Activated T-cell treated with anti-CD3 and anti-CD28 coated beads for 1 hour (primary cell): ENCODE measurements around the gene CYP1B1.
"Not testable (repeated sequence)": the region's sequence is repeated elsewhere in the genome, so short reads cannot be mapped to it uniquely, and the experiment has no call there.

Experiments
- DNase-seq: peaks from one replicate; pipeline ENCODE4 v3.0.0-alpha.2; 2020; ENCODE audit warnings: low read depth

Gene CYP1B1

GRCh38 chr2:38098421-38099098 is 22.6 kb upstream of the CYP1B1 start:
- no peak for DNase-seq

DNA sequence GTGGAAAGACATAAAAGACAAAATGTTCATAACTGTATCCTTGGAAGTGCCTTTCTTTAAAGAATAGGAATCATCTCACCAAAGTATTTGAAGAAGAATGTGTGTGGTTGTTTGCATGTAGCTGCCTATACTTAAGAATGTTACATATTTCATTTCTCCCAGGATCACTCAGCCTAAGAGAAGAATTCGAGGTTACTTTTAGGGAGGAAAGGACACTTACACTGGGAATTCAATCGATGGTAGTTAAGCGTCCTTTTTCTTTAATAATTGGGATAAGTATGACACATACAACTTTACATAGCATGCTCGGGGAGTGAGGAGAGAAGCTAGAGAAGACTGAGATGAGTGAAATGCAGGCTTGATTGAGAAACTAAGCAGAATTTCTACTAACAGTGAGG is 22.0 kb upstream of the CYP1B1 start:
- DNase-seq = no peak

DNA sequence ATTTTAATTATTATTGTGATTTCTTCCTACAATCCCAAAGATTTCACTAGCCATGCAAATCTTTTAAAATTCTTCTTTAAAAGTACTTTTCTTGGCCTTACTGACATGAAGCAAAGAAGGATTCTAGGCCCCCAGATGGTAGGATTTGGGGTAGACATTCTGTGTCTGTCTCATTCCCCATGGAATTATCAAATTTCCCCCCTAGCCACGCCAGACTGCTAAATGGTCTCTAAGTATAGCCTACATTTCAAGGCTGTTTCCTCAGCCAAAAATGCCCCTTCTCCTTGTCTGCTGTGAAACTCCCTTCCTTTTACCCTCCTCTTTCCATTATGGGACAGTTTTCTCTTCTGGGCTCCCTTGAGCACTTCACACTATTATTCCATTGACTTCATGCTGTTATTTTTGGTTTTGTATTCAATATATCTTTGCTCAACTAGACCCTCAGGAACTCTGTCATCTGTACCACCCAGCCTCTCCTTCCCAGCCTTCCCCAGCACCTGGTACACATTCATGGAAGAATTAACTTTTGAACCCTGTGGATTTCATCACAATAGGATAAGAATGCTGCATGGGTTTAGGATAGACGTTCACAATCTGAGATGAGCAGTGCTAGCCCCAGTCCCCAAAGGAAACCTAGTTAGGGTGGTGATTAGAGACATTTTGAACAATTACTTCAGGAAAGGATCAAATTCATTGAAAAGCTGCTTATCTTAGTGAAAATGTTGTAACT is 21.5 kb upstream of the CYP1B1 start:
- DNase-seq = no peak

- DNase-seq = no peak
These were observed 20.3 kb upstream of the CYP1B1 start for GRCh38 chr2:38095996-38096861.

DNA sequence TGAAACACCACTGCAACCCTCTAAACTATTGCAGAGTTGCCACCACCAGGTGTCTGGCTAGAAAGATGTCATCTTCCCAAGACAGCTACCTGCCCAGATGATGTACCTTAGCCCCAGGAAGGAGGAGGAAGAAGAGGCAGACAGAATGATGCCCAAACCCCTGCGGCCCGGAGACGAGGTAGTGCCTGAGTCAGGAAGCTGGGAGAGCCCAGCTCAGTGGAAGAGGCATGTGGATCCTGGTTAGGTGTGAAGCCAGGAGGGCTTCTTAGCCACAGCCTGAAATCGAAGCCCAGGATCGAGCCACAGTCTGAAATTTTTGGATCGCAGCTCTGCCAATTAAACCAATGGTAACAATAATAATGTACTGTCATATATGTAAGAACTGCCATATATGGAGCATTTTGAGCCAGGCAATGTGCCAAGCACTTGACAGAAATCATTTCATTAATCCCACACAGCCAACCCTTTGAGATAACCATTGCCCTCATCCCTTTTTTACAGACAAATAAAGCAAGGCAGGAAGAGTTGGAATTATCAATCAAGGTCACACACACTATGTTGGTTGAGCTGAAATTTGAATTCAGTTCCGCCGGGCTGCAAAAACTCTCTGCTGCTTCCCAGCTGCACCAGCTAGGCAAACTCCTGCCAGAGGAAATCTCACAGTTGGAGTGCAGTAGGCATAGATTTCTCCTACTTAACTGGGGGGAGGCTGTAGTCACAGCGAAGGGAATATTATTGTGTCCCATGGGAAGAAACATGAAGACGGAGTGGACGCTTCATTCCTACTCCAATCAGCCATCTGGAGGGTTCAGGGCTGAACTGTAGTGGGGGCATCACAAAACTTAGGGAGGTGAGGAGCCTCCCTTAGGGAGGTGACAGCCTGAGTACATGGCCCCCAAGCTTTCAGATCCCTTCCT is 19.4 kb upstream of the CYP1B1 start:
- DNase-seq = no peak

DNA sequence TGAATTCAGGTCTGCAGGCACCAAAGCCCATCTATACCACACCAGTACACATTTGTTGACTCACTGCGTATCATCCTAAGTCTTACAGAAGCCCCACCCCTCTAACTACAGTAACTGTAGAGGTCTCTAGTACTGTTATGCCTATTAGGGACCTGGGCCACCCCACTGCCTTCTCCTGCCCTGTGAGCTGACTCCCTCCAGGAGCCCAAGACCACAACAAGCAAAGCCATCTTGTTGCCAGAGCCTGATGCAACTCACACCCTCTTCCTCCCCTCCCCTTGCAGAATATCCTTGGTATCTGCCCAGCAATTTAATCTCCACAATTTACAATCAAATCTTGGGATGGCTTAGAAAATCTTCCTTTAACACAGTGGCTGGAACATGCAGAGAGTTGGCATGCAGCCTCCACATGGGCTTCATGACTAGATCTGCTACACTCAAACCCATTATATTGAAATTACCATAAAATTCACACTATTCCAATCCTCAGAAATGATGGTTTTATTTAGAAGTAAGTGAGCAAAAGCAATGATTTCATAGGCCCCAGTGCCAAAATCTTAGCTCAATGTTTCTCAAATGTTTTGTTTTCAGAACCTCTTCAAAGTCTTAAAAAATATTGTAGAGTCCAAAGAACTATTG is 17.7 kb upstream of the CYP1B1 start:
- DNase-seq = no peak

GRCh38 chr2:38092196-38092902 is 16.4 kb upstream of the CYP1B1 start:
- no peak for DNase-seq

GRCh38 chr2:38091760-38092159 is 15.8 kb upstream of the CYP1B1 start:
- DNase-seq = no peak

- DNase-seq = no peak
These were observed 15.0 kb upstream of the CYP1B1 start for GRCh38 chr2:38090928-38091327.

GRCh38 chr2:38090212-38090611 is 14.3 kb upstream of the CYP1B1 start:
- DNase-seq = not testable (repeated sequence)

- not testable (repeated sequence) for DNase-seq
These were observed 10.2 kb upstream of the CYP1B1 start for GRCh38 chr2:38085998-38086698.

- not testable (repeated sequence) for DNase-seq
These were observed 8.6 kb upstream of the CYP1B1 start for GRCh38 chr2:38084556-38084955.

- not testable (repeated sequence) for DNase-seq
These were observed 6.8 kb upstream of the CYP1B1 start for GRCh38 chr2:38082727-38083126.

DNA sequence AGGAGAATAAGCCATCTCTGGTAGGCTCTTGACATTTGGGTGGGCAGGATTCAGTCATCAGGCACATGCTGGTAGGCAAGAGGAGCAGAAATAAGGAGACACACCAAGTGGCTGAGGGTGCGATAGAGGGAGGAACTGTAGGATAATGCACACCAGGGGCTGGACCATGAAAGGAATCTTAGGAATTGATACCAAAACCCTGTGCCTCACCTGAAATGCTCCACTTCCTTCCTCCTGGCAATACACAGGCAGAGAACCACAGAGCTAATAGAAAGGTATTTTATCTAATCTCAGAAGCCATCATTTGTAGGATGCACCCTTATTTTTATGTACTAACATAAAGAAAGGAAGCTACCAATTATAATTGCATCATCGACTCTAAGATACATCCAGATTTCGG is 4.4 kb upstream of the CYP1B1 start:
- DNase-seq = no peak

DNA sequence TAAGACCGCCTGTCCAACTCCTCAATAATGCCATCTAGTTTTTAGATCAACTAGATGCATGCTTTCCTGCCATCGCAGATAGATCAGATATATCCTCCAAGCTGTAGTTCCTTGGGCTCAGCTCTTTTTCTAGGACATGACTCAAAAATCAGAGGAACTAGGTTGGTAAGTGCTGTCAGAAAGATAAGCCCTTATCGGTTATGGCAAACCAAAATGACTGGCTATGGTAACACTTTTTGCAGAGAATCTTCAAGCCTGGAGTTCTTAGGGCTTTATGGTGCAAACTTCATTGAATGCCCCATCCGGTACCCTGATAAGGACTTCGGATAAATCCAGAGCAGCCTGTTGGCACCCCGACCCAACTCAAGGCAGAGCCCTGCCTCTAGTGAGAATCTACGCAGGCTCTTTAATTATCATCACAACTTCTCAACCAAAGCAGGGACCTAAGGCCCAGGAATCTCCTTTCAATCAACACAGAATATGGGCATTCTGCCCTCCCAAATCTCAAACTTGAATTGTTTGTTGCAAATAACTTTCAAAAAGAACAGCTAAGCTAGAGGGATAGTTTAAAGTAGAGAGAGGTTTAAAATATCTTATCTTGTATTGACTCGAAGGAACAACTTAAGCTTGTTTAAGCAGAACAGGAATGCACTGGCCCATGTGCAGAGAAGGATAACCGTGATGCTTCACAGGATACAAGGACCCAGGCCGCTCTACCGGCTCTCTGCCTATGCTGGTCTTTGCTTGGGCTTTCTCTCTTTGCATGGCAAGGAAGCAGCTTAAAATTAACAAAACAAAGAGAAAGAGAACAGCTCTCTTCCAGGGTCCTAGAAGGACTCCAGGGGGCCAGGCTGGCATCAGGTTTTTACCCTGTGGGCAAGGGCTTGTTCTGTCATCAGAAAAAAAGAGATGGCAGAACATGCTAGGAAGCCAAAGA is 3.4 kb upstream of the CYP1B1 start:
- DNase-seq = no peak

GRCh38 chr2:38077431-38077769 is 1.4 kb upstream of the CYP1B1 start:
- no peak for DNase-seq

DNA sequence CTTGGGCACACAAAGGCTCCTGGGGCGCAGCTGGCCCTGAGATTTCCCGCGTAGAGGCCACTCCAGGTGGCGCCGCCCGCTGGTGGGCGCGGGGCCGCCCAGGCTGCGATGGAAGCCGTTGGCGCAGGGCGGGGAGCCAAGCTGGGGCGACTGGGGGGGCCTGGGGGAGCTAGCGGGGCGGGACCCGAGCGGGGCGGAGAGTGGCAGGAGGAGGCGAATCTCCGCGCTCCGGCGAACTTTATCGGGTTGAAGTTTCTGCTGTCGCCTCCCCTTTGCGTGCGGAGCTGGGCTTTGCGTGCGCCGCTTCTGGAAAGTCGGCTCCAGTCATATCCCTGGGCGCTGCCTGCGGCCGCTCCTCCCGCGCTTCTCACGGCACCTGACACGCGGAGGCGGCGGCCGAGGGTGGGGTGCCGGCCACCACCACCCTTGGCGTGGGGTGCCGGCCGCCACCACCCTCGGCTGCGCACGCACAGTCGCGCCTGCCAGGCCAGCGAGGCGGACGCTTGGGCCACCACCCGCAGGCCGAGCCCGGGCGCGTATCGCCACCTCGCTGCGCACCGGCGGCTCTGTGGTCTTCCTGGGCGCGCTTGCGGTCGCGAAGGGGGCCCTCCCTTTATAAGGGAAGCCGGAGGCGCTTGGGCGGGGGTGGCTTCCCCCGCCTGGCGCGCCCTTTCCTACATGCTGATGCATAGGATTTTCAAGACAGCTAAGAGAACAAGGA is 919 bp upstream of the CYP1B1 start:
- no peak for DNase-seq

DNA sequence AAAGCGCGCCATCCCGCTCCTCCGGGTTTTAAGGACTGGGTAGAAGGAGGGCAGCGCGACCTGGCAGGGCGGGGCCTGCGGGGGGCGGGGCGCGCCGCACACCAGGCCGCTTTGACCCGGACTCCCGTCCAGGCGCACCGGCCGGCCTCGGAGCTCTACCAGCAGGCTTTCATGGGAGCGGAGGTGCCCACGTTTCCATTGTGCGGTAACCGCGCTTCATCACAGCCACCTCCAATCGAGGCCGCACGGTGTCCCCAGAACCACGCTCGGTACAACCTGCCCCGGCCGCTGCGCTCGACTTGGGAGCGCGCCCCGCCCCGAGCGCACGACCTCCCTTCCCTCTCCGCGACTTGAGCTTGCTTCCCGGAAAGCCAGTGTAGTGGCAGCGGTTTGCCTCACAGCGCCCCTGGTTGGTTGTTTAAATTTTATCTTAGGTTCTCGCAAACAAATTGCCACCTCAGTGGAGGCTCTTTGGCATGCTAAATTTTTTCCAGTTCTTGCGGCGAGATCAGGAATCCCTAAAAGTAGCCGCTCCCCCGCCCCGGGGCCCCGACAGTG is 280 bp upstream of the CYP1B1 start:
- no peak for DNase-seq
